HepG2 (cell line): ENCODE measurements around the gene RBSN. TPM values are rescaled to one million over a fixed set of nuclear protein-coding genes. Genes with fewer than 3 reads are reported as not detected.

Source experiments
- ATAC-seq: fragments of 200-7000 bp; cut with Tn5 transposase; 3 replicates; pipeline ENCODE4 v1.9.1; 2020; ENCODE audit warnings: mild to moderate bottlenecking, moderate library complexity
- BruUV-seq: library from RNA; stranded (reverse); fragments of 400-500 nt; replicated peaks from 2 replicates; lab custom pipeline; 2021; lab: Mats Ljungman, UMichigan
- CTCF ChIA-PET: fragments of 300-600 bp; formaldehyde crosslinking; extraction: SDS; loops from one replicate; lab custom pipeline; 2021; ENCODE audit warnings: low total read pairs, inconsistent platforms, low intra/inter-chr PET ratio; lab: Yijun Ruan, JAX
- POLR2A ChIA-PET: fragments of 350-600 bp; sonication (Branson Sonifier 250); formaldehyde crosslinking; loops from one replicate; lab custom pipeline; 2020; ENCODE audit warnings: antibody characterized with exemption, inconsistent platforms; lab: Yijun Ruan, JAX
- DNase-seq: peaks from one replicate; pipeline ENCODE4 v3.0.0-alpha.2; 2015; ENCODE audit warnings: low spot score
- FAIRE-seq: peaks from 3 replicates; lab custom pipeline; 2011; peaks lifted over from hg19 to GRCh38; lab: Jason Lieb, UNC
- H2AFZ ChIP-seq: one replicate; pipeline ENCODE4 v1.6.1; 2011; ENCODE audit warnings: low read length, inconsistent platforms
- H3K27ac ChIP-seq: fragments of 300-600 bp; 3 replicates; pipeline ENCODE4 v1.8.0; 2011; ENCODE audit warnings: mixed run types, mild to moderate bottlenecking, mixed read lengths, low read length, inconsistent platforms; ENCODE audit not compliant: insufficient read depth; ENCODE audit errors: extremely low read length
- H3K27me3 ChIP-seq, 2 experiments: fragments of 200-600 bp in 1 of 2; 2 replicates in 1 of 2; 3 replicates in 1 of 2; pipeline versions ENCODE4 v1.6.0 to v1.8.0; 2011; ENCODE audit warnings: low read length in 2 of 2, mild to moderate bottlenecking in 2 of 2, moderate library complexity in 2 of 2, inconsistent platforms in 1 of 2; ENCODE audit not compliant: insufficient read depth in 2 of 2, control insufficient read depth in 1 of 2
- H3K36me3 ChIP-seq, 2 experiments: fragments of 200-600 bp in 1 of 2; replicated peaks in 1 of 2; 2 replicates in 1 of 2; 3 replicates in 1 of 2; pipeline versions ENCODE4 v1.5.1 to v1.8.0; 2011; ENCODE audit warnings: low read length in 2 of 2, inconsistent platforms in 1 of 2; ENCODE audit not compliant: insufficient read depth in 2 of 2, control insufficient read depth in 1 of 2
- H3K4me1 ChIP-seq: 2 replicates; pipeline ENCODE4 v1.5.1; 2012; ENCODE audit warnings: low read length, inconsistent platforms; ENCODE audit not compliant: insufficient read depth
- H3K4me2 ChIP-seq: 2 replicates; pipeline ENCODE4 v1.6.0; 2011; ENCODE audit warnings: low read depth, low read length, inconsistent platforms
- H3K4me3 ChIP-seq, 3 experiments: fragments of 200-600 bp in 1 of 3; sonication (generic), shearing (Covaris generic) in 1 of 3; replicated peaks in 1 of 3; 2 replicates each; pipeline ENCODE4 v1.5.1; 2011 to 2016; ENCODE audit warnings: low read length in 3 of 3, inconsistent platforms in 2 of 3, low read depth in 2 of 3, mild to moderate bottlenecking in 2 of 3, control low read depth in 1 of 3, mixed read lengths in 1 of 3; ENCODE audit not compliant: insufficient read depth in 1 of 3
- H3K79me2 ChIP-seq: one replicate; pipeline ENCODE4 v1.6.1; 2011; ENCODE audit warnings: low read length, inconsistent platforms; ENCODE audit not compliant: insufficient read depth
- H3K9ac ChIP-seq: 2 replicates; pipeline ENCODE4 v1.6.0; 2011; ENCODE audit warnings: mild to moderate bottlenecking, low read depth, low read length, inconsistent platforms; ENCODE audit not compliant: insufficient read depth
- H3K9me3 ChIP-seq: 2 replicates; pipeline ENCODE4 v1.5.1; 2012; ENCODE audit warnings: mild to moderate bottlenecking, low read length
- H4K20me1 ChIP-seq: 2 replicates; pipeline ENCODE4 v1.6.0; 2011; ENCODE audit warnings: inconsistent platforms, mild to moderate bottlenecking, low read length, moderate library complexity; ENCODE audit not compliant: insufficient read depth
- ARID4A ChIP-seq: sonication (generic); formaldehyde crosslinking; IDR thresholded peaks from 2 replicates; pipeline ENCODE4 v1.5.0; 2020; ENCODE audit warnings: mild to moderate bottlenecking, missing genetic modification reagents, borderline replicate concordance
- BCL6 ChIP-seq: IDR thresholded peaks from 2 replicates; pipeline ENCODE4 v1.6.1; 2016; ENCODE audit warnings: missing genetic modification reagents, missing compliant biosample characterization
- CENPT ChIP-seq: sonication (generic); formaldehyde crosslinking; IDR thresholded peaks from 2 replicates; pipeline ENCODE4 v1.8.0; 2022; ENCODE audit warnings: low read depth, mild to moderate bottlenecking, moderate library complexity, missing genetic modification reagents
- E2F2 ChIP-seq: sonication (generic); formaldehyde crosslinking; IDR thresholded peaks from 2 replicates; pipeline ENCODE4 v1.4.0; 2020; ENCODE audit warnings: missing genetic modification reagents, borderline replicate concordance
- FIP1L1 ChIP-seq: fragments of 200-400 bp; formaldehyde crosslinking; IDR thresholded peaks from 2 replicates; pipeline ENCODE4 v1.6.1; 2018; ENCODE audit warnings: low read depth, mild to moderate bottlenecking, low read length, moderate library complexity, borderline replicate concordance; ENCODE audit not compliant: insufficient read depth
- MTA1 ChIP-seq: sonication (generic); formaldehyde crosslinking; IDR thresholded peaks from 2 replicates; pipeline ENCODE4 v1.4.0; 2020; ENCODE audit warnings: missing genetic modification reagents, mild to moderate bottlenecking, borderline replicate concordance
- RBFOX2 ChIP-seq: fragments of 200-400 bp; formaldehyde crosslinking; IDR thresholded peaks from 2 replicates; pipeline ENCODE4 v1.6.1; 2017; ENCODE audit warnings: low read depth, mild to moderate bottlenecking, low read length
- ZNF232 ChIP-seq: sonication (generic); formaldehyde crosslinking; IDR thresholded peaks from 2 replicates; pipeline ENCODE4 v1.4.0; 2020; ENCODE audit warnings: missing genetic modification reagents, borderline replicate concordance
- ZNF234 ChIP-seq: sonication (generic); formaldehyde crosslinking; conservative IDR thresholded peaks from 2 replicates; pipeline ENCODE4 v1.5.1; 2020; ENCODE audit warnings: mild to moderate bottlenecking, missing genetic modification reagents
- ZNF256 ChIP-seq: sonication (generic); formaldehyde crosslinking; conservative IDR thresholded peaks from 2 replicates; pipeline ENCODE4 v1.4.0; 2020; ENCODE audit warnings: missing genetic modification reagents
- ZNF362 ChIP-seq: sonication (generic); formaldehyde crosslinking; IDR thresholded peaks from 2 replicates; pipeline ENCODE4 v1.4.0; 2020; ENCODE audit warnings: missing genetic modification reagents, mild to moderate bottlenecking, borderline replicate concordance
- ZNF432 ChIP-seq: sonication (generic); formaldehyde crosslinking; IDR thresholded peaks from 2 replicates; pipeline ENCODE4 v1.5.0; 2020; ENCODE audit warnings: missing genetic modification reagents, mild to moderate bottlenecking, borderline replicate concordance
- ZNF558 ChIP-seq: sonication (generic); formaldehyde crosslinking; IDR thresholded peaks from 2 replicates; pipeline ENCODE4 v1.9.0; 2022; ENCODE audit warnings: mild to moderate bottlenecking, missing genetic modification reagents, borderline replicate concordance
- ZNF770 ChIP-seq: sonication (generic); formaldehyde crosslinking; IDR thresholded peaks from 2 replicates; pipeline ENCODE4 v1.5.0; 2020; ENCODE audit warnings: mild to moderate bottlenecking, missing genetic modification reagents
- ZSCAN25 ChIP-seq: sonication (generic); formaldehyde crosslinking; IDR thresholded peaks from 2 replicates; pipeline ENCODE4 v1.8.0; 2022; ENCODE audit warnings: mild to moderate bottlenecking, missing genetic modification reagents
- WGBS: methylation state at CpG from one replicate; pipeline ENCODE4 v1.1.6; 2017; ENCODE audit warnings: low lambda C conversion rate; 5-methylcytosine and 5-hydroxymethylcytosine counted together
- in situ Hi-C: cut with HindIII; loops from 2 replicates; pipeline ENCODE4 v1.10.0; 2017; ENCODE audit warnings: low pct_unique_long_range_greater_than_20kb; ENCODE audit not compliant: extremely low pct_ligation_motif_present
- intact Hi-C: fragments of 100-400 bp; cut with micrococcal nuclease; formaldehyde crosslinking; loops from one replicate; pipeline ENCODE4 v1.10.0; 2022; ENCODE audit not compliant: unreplicated experiment
- polyA plus RNA-seq, 8 experiments: library from polyadenylated mRNA; depleted of rRNA in 3 of 8; stranded (reverse) in 7 of 8; unstranded in 1 of 8; fragments of >200 nt; fragmentation: Illumina TruSeq in 4 of 8; extraction: Trizol in 4 of 8; gene quantifications; 2 replicates each; pipeline versions ENCODE4 v1.2.1 to v1.2.3, GENCODE V29; 2011 to 2016; ENCODE audit warnings: low read depth in 4 of 8, missing spikeins in 1 of 8, mixed read lengths in 1 of 8; ENCODE audit not compliant: insufficient read depth in 1 of 8
- total RNA-seq, 5 experiments: library from RNA; depleted of rRNA; stranded (reverse); fragments of >200 nt; fragmentation: Illumina TruSeq; extraction: Trizol; gene quantifications; 2 replicates each; pipeline ENCODE4 v1.2.3, GENCODE V29; 2016; ENCODE audit warnings: low read depth in 1 of 5

RBSN gene
- total and polyA plus RNA-seq, 2 of the 13 experiments (the other 11 are each of a cell fraction or from before 2014, with no cell fraction given) = 7.9 to 11.8 TPM

DNA sequence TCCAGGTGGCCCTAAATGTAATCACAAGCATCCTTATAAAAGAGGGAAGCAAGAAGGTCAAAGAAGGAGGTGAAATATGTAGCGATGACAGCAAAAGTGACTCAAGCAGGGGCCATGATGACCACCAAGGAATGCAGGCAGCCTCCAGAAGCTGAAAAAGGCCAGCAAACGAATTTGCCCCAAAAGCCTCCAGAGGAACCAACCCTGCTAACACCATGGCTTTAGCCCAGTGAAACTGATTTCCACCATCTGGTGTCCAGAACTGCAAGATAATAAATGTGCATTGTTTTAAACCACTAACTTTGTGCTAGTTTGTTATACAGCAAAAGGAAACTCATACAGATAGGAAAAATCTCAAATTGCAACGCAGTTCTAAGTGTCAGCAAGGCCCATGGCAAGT lies 23.0 kb upstream of the RBSN start:
- no peak overlapping the region for H3K9ac ChIP-seq
- in situ Hi-C loops (no loop called here), intact Hi-C loops (no loop called here)
- H2AFZ ChIP-seq = no peak overlapping the region
- DNase-seq = no peak
- ChIA-PET POLR2A (no interaction called here), CTCF (no interaction called here)
- H3K79me2 ChIP-seq = no peaks in the 10 kb centered on the region
- BruUV-seq = no TSS peak
- H4K20me1 ChIP-seq = no peaks in the 10 kb centered on the region
- no peak for FAIRE-seq
- ATAC-seq = no peak
- WGBS = 32% methylated on average over 3 of the region's 3 CpGs
- H3K36me3 ChIP-seq = no peaks in the 10 kb centered on the region
- H3K4me1 ChIP-seq = peaks cover 3% of the 10 kb centered on the region; the same call in 1 of the 2 replicates
- no peak for TF ChIP-seq ARID4A (CRISPR knock-in tag)
- no peak for TF ChIP-seq ZNF234 (CRISPR knock-in tag)
- no peak for TF ChIP-seq MTA1
- TF ChIP-seq ZNF362 (CRISPR knock-in tag) = no peak
- no peak for TF ChIP-seq ZSCAN25
- no peak for TF ChIP-seq RBFOX2
- TF ChIP-seq ZNF232 = no peak
- TF ChIP-seq E2F2 (CRISPR knock-in tag) = no peak
- no peak for TF ChIP-seq ZNF558 (CRISPR knock-in tag)
- TF ChIP-seq FIP1L1 = no peak
- no peak for TF ChIP-seq ZNF770
- no peak for TF ChIP-seq ZNF256 (CRISPR knock-in tag)
- no peak for TF ChIP-seq CENPT (CRISPR knock-in tag)
- no peak for TF ChIP-seq ZNF432 (CRISPR knock-in tag)
- no peak for TF ChIP-seq BCL6 (CRISPR knock-in tag)
- peaks cover 1 to 9% of the 10 kb centered on the region in 2 experiments; a peak in 3 of 5 replicates for H3K27me3 ChIP-seq
- H3K4me2 ChIP-seq = no peak overlapping the region
- no peak overlapping the region for H3K27ac ChIP-seq
- no peak overlapping the region for H3K4me3 ChIP-seq
- no peaks in the 10 kb centered on the region for H3K9me3 ChIP-seq
